Measurements from ENCODE around the gene TLK2. TPM values are rescaled to one million over a fixed set of nuclear protein-coding genes. Genes with fewer than 3 reads are reported as not detected.

Gene TLK2
- total RNA-seq, result 32.3 and 34.2 TPM in 2 replicates

GRCh38 chr17:62478424-62478879, at the start of gene TLK2:
Gene TLK2, plus strand, starts transcription at chr17:62478825. Its CDS starts 2,301 bp downstream, at chr17:62481126.

DNA sequence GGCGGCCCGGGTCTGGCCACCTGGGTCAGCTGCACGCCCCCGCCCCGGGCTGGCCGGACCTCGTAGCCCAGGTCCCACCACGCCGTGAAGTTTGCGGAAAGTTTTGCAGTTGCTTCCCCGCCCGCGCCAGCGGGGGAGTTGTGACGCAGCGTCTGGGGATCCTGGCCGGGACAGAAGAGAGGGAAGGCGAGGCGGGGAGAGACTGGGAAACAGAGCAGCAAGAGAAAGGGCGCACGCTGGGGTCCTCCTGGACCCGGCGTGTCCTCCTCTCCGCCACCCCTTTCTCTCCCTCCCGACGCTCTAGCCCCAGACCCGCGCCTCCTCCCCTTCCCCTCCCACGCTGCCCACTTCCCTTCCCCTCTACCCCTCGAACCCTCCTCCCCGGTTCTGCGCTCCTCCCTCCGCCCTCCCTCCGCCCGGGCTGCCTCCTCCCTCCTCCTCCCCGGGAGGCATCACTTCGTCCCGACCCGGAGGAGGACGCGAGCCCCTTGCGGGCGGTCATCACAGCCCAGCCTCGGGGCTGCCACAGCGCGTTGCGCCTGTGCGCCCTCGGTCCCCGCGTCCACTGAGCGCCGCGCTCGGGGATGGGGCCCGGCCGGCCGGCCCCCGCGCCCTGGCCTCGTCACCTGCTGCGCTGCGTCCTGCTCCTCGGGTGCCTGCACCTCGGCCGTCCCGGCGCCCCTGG, 148.7 kb downstream of the TLK2 start, which contains the start of gene MRC2:
MRC2 (plus strand) TSS at position 452 of the 685 bp plus-strand sequence; CDS start at position 585, 133 bp downstream.

Other genes with a start within 250 kb of the TLK2 start
- not detected in 2 replicates for gene EFCAB3, start 98.3 kb upstream of the TLK2 start, total RNA-seq
- 21.6 and 23.0 TPM in 2 replicates for gene METTL2A, start 54.9 kb upstream of the TLK2 start, total RNA-seq
- 198 and 258 TPM in 2 replicates for gene MRC2, start 148.8 kb downstream of the TLK2 start, total RNA-seq